Measurements from ENCODE around the gene RFPL2. TPM values are rescaled to one million over a fixed set of nuclear protein-coding genes. Genes with fewer than 3 reads are reported as not detected.

The RFPL2 gene
- total RNA-seq, 1 experiment from 2014 or later: 0.48 TPM

GRCh38 chr22:32208681-32209080 lies 3.8 kb upstream of the RFPL2 start:
- H3K4me1 Mint-ChIP-seq: peaks cover 40% of the 10 kb centered on the region
- peaks cover 31% of the 10 kb centered on the region for H3K27me3 Mint-ChIP-seq (ENCODE audit: low read depth)
- ATAC-seq: no peak
- H3K36me3 Mint-ChIP-seq: no peaks in the 10 kb centered on the region; the same call in 1 of the 2 replicates
- TF ChIP-seq ZNF263 (CRISPR knock-in tag; IDR thresholded peaks at IDR 0.05; ENCODE audit: low read depth) (no peak), NFATC4 (CRISPR knock-in tag; IDR thresholded peaks at IDR 0.05) (no peak), ZNF512 (CRISPR knock-in tag; IDR thresholded peaks at IDR 0.05; ENCODE audit: borderline replicate concordance) (no peak), OVOL2 (CRISPR knock-in tag; IDR thresholded peaks at IDR 0.05; ENCODE audit: borderline replicate concordance) (no peak), FOXP1 (CRISPR knock-in tag; IDR thresholded peaks at IDR 0.05; ENCODE audit: borderline replicate concordance) (no peak), ARID4B (CRISPR knock-in tag; IDR thresholded peaks at IDR 0.05; ENCODE audit: borderline replicate concordance) (no peak), TP53 (CRISPR knock-in tag; IDR thresholded peaks at IDR 0.05) (no peak), ZNF317 (CRISPR knock-in tag; IDR thresholded peaks at IDR 0.05; ENCODE audit: borderline replicate concordance, low read depth) (no peak), PRRX2 (CRISPR knock-in tag; IDR thresholded peaks at IDR 0.05) (no peak), ZNF281 (CRISPR knock-in tag; IDR thresholded peaks at IDR 0.05) (no peak), ZBTB21 (CRISPR knock-in tag; IDR thresholded peaks at IDR 0.05; ENCODE audit: borderline replicate concordance) (no peak), ZNF671 (CRISPR knock-in tag; IDR thresholded peaks at IDR 0.05) (no peak), ZNF219 (CRISPR knock-in tag; IDR thresholded peaks at IDR 0.05; ENCODE audit: borderline replicate concordance) (no peak), FOXK1 (CRISPR knock-in tag; IDR thresholded peaks at IDR 0.05) (no peak), USF1 (CRISPR knock-in tag; IDR thresholded peaks at IDR 0.05) (no peak), NR3C1 (CRISPR knock-in tag; conservative IDR thresholded peaks at IDR 0.05; ENCODE audit: low read depth) (no peak), E2F1 (CRISPR knock-in tag; IDR thresholded peaks at IDR 0.05) (no peak), E2F4 (CRISPR knock-in tag; IDR thresholded peaks at IDR 0.05; ENCODE audit: borderline replicate concordance, low read depth) (no peak), KAT7 (CRISPR knock-in tag; IDR thresholded peaks at IDR 0.05; ENCODE audit: borderline replicate concordance) (no peak)
- ChIA-PET POLR2A (no interaction called here), CTCF (interaction anchor here (2.1 kb wide), 1 partner anchor 170 kb away, joined by 13 read pairs; no protein-coding TSS in a partner anchor)
- H3K4me3 Mint-ChIP-seq: no peak overlapping the region
- no peak for DNase-seq (ENCODE audit: low spot score)
- no peak overlapping the region for H3K27ac Mint-ChIP-seq
- no peaks in the 10 kb centered on the region for H3K9me3 Mint-ChIP-seq

All from WTC11 (cell line).